H1 (cell line): Measurements from ENCODE around the gene SLC25A11. TPM values are rescaled to one million over a fixed set of nuclear protein-coding genes. Genes with fewer than 3 reads are reported as not detected.

Experiments
- CTCF ChIA-PET: fragments of 300-600 bp; sonication (Branson Sonifier 250); formaldehyde crosslinking; loops from one replicate; lab custom pipeline; 2021; ENCODE audit not compliant: partially characterized antibody; lab: Charles Lee
- POLR2A ChIA-PET: fragments of 300-600 bp; sonication (Branson Sonifier 250); formaldehyde crosslinking; loops from one replicate; lab custom pipeline; 2021; ENCODE audit warnings: inconsistent platforms; ENCODE audit not compliant: partially characterized antibody; lab: Charles Lee
- DNase-seq, 2 experiments: peaks; one replicate each; pipeline versions ENCODE4 v3.0.0 to v3.0.0-alpha.2; 2010 to 2022; ENCODE audit warnings: low spot score in 2 of 2, low read depth in 1 of 2, mixed read lengths in 1 of 2
- FAIRE-seq: peaks from 2 replicates; lab custom pipeline; 2011; peaks lifted over from hg19 to GRCh38; lab: Jason Lieb, UNC
- H2AFZ ChIP-seq: 2 replicates; pipeline ENCODE4 v1.8.1; 2012; ENCODE audit warnings: low read length, inconsistent platforms
- H2AK5ac ChIP-seq: 2 replicates; pipeline ENCODE4 v1.6.1; 2013; ENCODE audit warnings: low read depth, low read length
- H2BK120ac ChIP-seq: replicated peaks from 2 replicates; pipeline ENCODE3; 2013; ENCODE audit warnings: low read depth, low read length, inconsistent platforms
- H2BK12ac ChIP-seq: 2 replicates; pipeline ENCODE4 v1.6.1; 2013; ENCODE audit warnings: low read depth, low read length
- H2BK15ac ChIP-seq: 2 replicates; pipeline ENCODE4 v1.6.1; 2013; ENCODE audit warnings: low read length
- H2BK20ac ChIP-seq: 2 replicates; pipeline ENCODE4 v1.6.1; 2013; ENCODE audit warnings: low read length
- H2BK5ac ChIP-seq: 2 replicates; pipeline ENCODE4 v1.6.1; 2013; ENCODE audit warnings: low read depth, low read length
- H3K14ac ChIP-seq: 2 replicates; pipeline ENCODE4 v1.6.1; 2013; ENCODE audit warnings: inconsistent platforms; ENCODE audit not compliant: insufficient read length
- H3K18ac ChIP-seq: 2 replicates; pipeline ENCODE4 v1.6.1; 2013; ENCODE audit warnings: low read length; ENCODE audit errors: extremely low read depth
- H3K23ac ChIP-seq: 2 replicates; pipeline ENCODE4 v1.6.1; 2013; ENCODE audit warnings: inconsistent platforms; ENCODE audit not compliant: insufficient read length
- H3K23me2 ChIP-seq: 2 replicates; pipeline ENCODE4 v1.6.1; 2013; ENCODE audit warnings: low read depth, low read length
- H3K27ac ChIP-seq: 2 replicates; pipeline ENCODE4 v1.6.1; 2011; ENCODE audit warnings: low read depth, low read length, inconsistent platforms
- H3K27me3 ChIP-seq, 4 experiments: replicated peaks in 1 of 4; 1 replicate in 1 of 4; 2 replicates in 3 of 4; pipeline versions ENCODE4 v1.6.1 to v1.8.1; 2011 to 2013; ENCODE audit warnings: low read length in 3 of 4, mild to moderate bottlenecking in 3 of 4, inconsistent platforms in 2 of 4, mixed read lengths in 2 of 4, moderate library complexity in 1 of 4; ENCODE audit not compliant: control insufficient read depth in 3 of 4, insufficient read depth in 3 of 4; ENCODE audit errors: extremely low read depth in 1 of 4
- H3K36me3 ChIP-seq, 4 experiments: 2 replicates each; pipeline versions ENCODE4 v1.6.1 to v1.8.1; 2011 to 2013; ENCODE audit warnings: mild to moderate bottlenecking in 4 of 4, low read length in 3 of 4, moderate library complexity in 2 of 4, control low read depth in 1 of 4, inconsistent platforms in 1 of 4; ENCODE audit not compliant: insufficient read depth in 4 of 4, control insufficient read depth in 2 of 4
- H3K4ac ChIP-seq: replicated peaks from 2 replicates; pipeline ENCODE3; 2013; ENCODE audit warnings: low read length, low read depth, mixed read lengths, inconsistent platforms; ENCODE audit not compliant: insufficient read length
- H3K4me1 ChIP-seq, 4 experiments: replicated peaks in 1 of 4; 1 replicate in 1 of 4; 2 replicates in 3 of 4; pipeline versions ENCODE4 v1.6.1 to v1.8.1; 2011 to 2013; ENCODE audit warnings: low read length in 3 of 4, inconsistent platforms in 2 of 4, mixed read lengths in 1 of 4; ENCODE audit not compliant: insufficient read depth in 4 of 4, control insufficient read depth in 3 of 4
- H3K4me2 ChIP-seq, 2 experiments: 2 replicates each; pipeline versions ENCODE4 v1.6.1 to v1.8.1; 2011 to 2013; ENCODE audit warnings: low read depth in 2 of 2, low read length in 2 of 2, control low read depth in 1 of 2, inconsistent platforms in 1 of 2, mild to moderate bottlenecking in 1 of 2; ENCODE audit not compliant: insufficient read depth in 1 of 2
- H3K4me3 ChIP-seq, 4 experiments: fragments of 200-600, 300-600 bp in 1 of 4; sonication (generic), shearing (Covaris generic), sonication (Bioruptor Twin) in 1 of 4; 2 replicates each; pipeline versions ENCODE4 v1.5.1 to v1.8.1; 2011 to 2016; ENCODE audit warnings: low read length in 4 of 4, low read depth in 3 of 4, control low read depth in 2 of 4, inconsistent platforms in 2 of 4, mild to moderate bottlenecking in 2 of 4, mixed read lengths in 1 of 4, moderate library complexity in 1 of 4; ENCODE audit not compliant: insufficient read depth in 2 of 4; ENCODE audit errors: extremely low read depth in 1 of 4
- H3K56ac ChIP-seq: replicated peaks from 2 replicates; pipeline ENCODE3; 2013; ENCODE audit warnings: low read depth, mild to moderate bottlenecking, mixed read lengths, low read length, inconsistent platforms; ENCODE audit not compliant: insufficient read length
- H3K79me1 ChIP-seq: 2 replicates; pipeline ENCODE4 v1.6.1; 2013; ENCODE audit warnings: low read depth, low read length, control low read depth
- H3K79me2 ChIP-seq, 2 experiments: 2 replicates each; pipeline versions ENCODE4 v1.6.1 to v1.8.1; 2012 to 2013; ENCODE audit warnings: low read length in 2 of 2, mild to moderate bottlenecking in 2 of 2, inconsistent platforms in 1 of 2; ENCODE audit not compliant: insufficient read depth in 2 of 2, control insufficient read depth in 1 of 2
- H3K9ac ChIP-seq, 4 experiments: replicated peaks in 1 of 4; 1 replicate in 1 of 4; 2 replicates in 3 of 4; pipeline versions ENCODE4 v1.6.1 to v1.8.1; 2011 to 2013; ENCODE audit warnings: low read depth in 3 of 4, low read length in 3 of 4, control low read depth in 2 of 4, mild to moderate bottlenecking in 2 of 4, moderate library complexity in 2 of 4, inconsistent platforms in 1 of 4; ENCODE audit errors: extremely low read depth in 1 of 4
- H3K9me3 ChIP-seq, 2 experiments: 2 replicates each; pipeline versions ENCODE4 v1.6.1 to v1.8.1; 2012 to 2013; ENCODE audit warnings: mild to moderate bottlenecking in 2 of 2, moderate library complexity in 2 of 2, control low read depth in 1 of 2, inconsistent platforms in 1 of 2, low read depth in 1 of 2, low read length in 1 of 2, mixed read lengths in 1 of 2; ENCODE audit not compliant: insufficient read depth in 2 of 2
- H4K20me1 ChIP-seq, 2 experiments: replicated peaks in 1 of 2; 2 replicates each; pipeline versions ENCODE3 to v1.8.1; 2011 to 2013; ENCODE audit warnings: inconsistent platforms in 2 of 2, low read length in 2 of 2, mild to moderate bottlenecking in 1 of 2; ENCODE audit not compliant: insufficient read depth in 2 of 2, control insufficient read depth in 1 of 2
- H4K5ac ChIP-seq: 2 replicates; pipeline ENCODE4 v1.6.1; 2013; ENCODE audit warnings: low read length, low read depth, mixed read lengths, inconsistent platforms; ENCODE audit not compliant: insufficient read length
- H4K8ac ChIP-seq: 2 replicates; pipeline ENCODE4 v1.8.0; 2013; ENCODE audit warnings: mild to moderate bottlenecking, moderate library complexity, low read length, inconsistent platforms; ENCODE audit not compliant: insufficient read depth; ENCODE audit errors: extremely low read depth
- H4K91ac ChIP-seq: replicated peaks from 2 replicates; pipeline ENCODE3; 2013; ENCODE audit warnings: low read length, mixed read lengths, inconsistent platforms; ENCODE audit not compliant: insufficient read length
- BACH1 ChIP-seq: IDR thresholded peaks from 2 replicates; pipeline ENCODE4 v1.6.1; 2012; ENCODE audit warnings: low read length, improper control_type of control experiment
- CHD1 ChIP-seq: IDR thresholded peaks from 2 replicates; pipeline ENCODE4 v1.6.1; 2012; ENCODE audit warnings: low read depth, low read length, improper control_type of control experiment
- JUN ChIP-seq: IDR thresholded peaks from 2 replicates; pipeline ENCODE4 v1.6.1; 2011; ENCODE audit warnings: low read depth, mild to moderate bottlenecking, improper control_type of control experiment, low read length
- KDM4A ChIP-seq: IDR thresholded peaks from one replicate; pipeline ENCODE4 v1.7.1; 2012; ENCODE audit warnings: low read depth, mild to moderate bottlenecking, moderate library complexity, low read length, inconsistent platforms; ENCODE audit not compliant: severe bottlenecking
- POLR2A ChIP-seq, 2 experiments: IDR thresholded peaks; 1 replicate in 1 of 2; 2 replicates in 1 of 2; pipeline ENCODE4 v1.6.1; 2011; ENCODE audit warnings: low read depth in 2 of 2, low read length in 2 of 2, mild to moderate bottlenecking in 2 of 2; ENCODE audit errors: control extremely low read depth in 1 of 2
- RAD21 ChIP-seq, 2 experiments: IDR thresholded peaks in 1 of 2; conservative IDR thresholded peaks in 1 of 2; 2 replicates each; pipeline ENCODE4 v1.6.1; 2011; ENCODE audit warnings: low read depth in 2 of 2, low read length in 2 of 2, improper control_type of control experiment in 1 of 2, inconsistent platforms in 1 of 2, mild to moderate bottlenecking in 1 of 2, moderate library complexity in 1 of 2
- RBBP5 ChIP-seq: IDR thresholded peaks from 2 replicates; pipeline ENCODE4 v1.7.1; 2012; ENCODE audit warnings: low read depth, mild to moderate bottlenecking, inconsistent platforms, low read length, moderate library complexity, borderline replicate concordance
- SAP30 ChIP-seq: fragments of 300-600 bp; sonication (generic); IDR thresholded peaks from 2 replicates; pipeline ENCODE4 v1.7.1; 2012; ENCODE audit warnings: low read length, moderate library complexity, mild to moderate bottlenecking, inconsistent platforms; ENCODE audit not compliant: insufficient read depth, insufficient replicate concordance
- SIX5 ChIP-seq: IDR thresholded peaks from 2 replicates; pipeline ENCODE4 v1.6.1; 2011; ENCODE audit warnings: mild to moderate bottlenecking, low read depth, low read length
- SP1 ChIP-seq: IDR thresholded peaks from 2 replicates; pipeline ENCODE4 v1.6.1; 2011; ENCODE audit warnings: low read depth, low read length
- SRF ChIP-seq: IDR thresholded peaks from 2 replicates; pipeline ENCODE4 v1.6.1; 2011; ENCODE audit warnings: mild to moderate bottlenecking, low read depth, low read length, moderate library complexity
- TBP ChIP-seq: IDR thresholded peaks from 2 replicates; pipeline ENCODE4 v1.6.1; 2011; ENCODE audit warnings: low read depth, low read length, improper control_type of control experiment
- TEAD4 ChIP-seq: IDR thresholded peaks from 2 replicates; pipeline ENCODE4 v1.6.1; 2012; ENCODE audit warnings: low read depth, low read length, inconsistent platforms, mixed read lengths
- WGBS, 2 experiments: shearing (Covaris generic) in 1 of 2; methylation state at CpG; one replicate each; pipeline versions ENCODE4 v1.1.6 to v1.1.7; 2013 to 2015; ENCODE audit warnings: low lambda C conversion rate in 2 of 2, mixed read lengths in 2 of 2, inconsistent platforms in 1 of 2, low coverage in 1 of 2, missing lambda C conversion rate in 1 of 2; ENCODE audit not compliant: insufficient replicate concordance in 2 of 2, insufficient coverage in 1 of 2, insufficient read length in 1 of 2; ENCODE audit errors: extremely low coverage in 1 of 2, missing lambda C conversion rate in 1 of 2; 5-methylcytosine and 5-hydroxymethylcytosine counted together
- polyA plus RNA-seq, 7 experiments: library from polyadenylated mRNA; depleted of rRNA in 3 of 7; stranded (reverse) in 5 of 7; unstranded in 2 of 7; fragments of >200 nt in 5 of 7; fragments of 200-250 nt in 2 of 7; gene quantifications; 1 replicate in 5 of 7; 2 replicates in 1 of 7; 4 replicates in 1 of 7; pipeline versions ENCODE4 v1.2.1 to v1.2.3, GENCODE V29; 2011 to 2013; ENCODE audit warnings: missing spikeins in 2 of 7, mixed read lengths in 2 of 7
- total RNA-seq: library from RNA; stranded (reverse); fragmentation: NEBNext Ultra II Directional; extraction: Animal tissue kit (Norgen Biotek cat#: 25700); gene quantifications from 2 replicates; pipeline ENCODE4 v1.2.1, GENCODE V29; 2021

Gene SLC25A11
- total and polyA plus RNA-seq, 2 of the 8 experiments (the other 6 are each of a cell fraction or from before 2014, with no cell fraction given), result 55.9 to 97.0 TPM

DNA sequence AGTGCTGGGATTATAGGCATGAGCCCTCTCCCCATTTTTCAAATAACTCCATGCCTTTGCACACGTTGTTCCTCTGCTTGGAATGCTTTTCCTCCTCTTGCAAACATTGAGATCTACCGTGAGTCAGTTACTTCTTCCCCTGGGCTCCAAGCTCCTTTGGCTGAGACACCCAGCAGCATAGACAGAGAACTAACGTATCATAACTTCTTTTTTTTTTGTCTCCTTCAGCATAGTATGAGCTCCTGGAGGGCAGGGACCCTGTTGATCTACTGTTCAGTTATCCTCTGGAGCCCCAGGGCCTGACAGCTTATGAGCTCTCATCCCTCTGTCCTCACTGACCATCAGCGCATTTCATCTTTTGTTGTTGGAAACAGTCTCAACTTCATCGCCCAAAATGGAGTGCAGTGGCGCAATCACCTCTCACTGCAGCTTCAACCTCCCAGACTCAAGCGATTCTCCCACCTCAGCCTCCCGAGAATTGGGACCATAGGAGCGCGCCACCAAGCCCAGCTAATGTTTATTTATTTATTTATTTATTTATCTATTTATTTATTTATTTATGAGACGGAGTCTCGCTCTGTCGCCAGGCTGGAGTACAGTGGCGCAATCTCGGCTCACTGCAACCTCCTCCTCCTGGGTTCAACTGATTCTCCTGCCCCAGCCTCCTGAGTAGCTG lies 25.6 kb upstream of the SLC25A11 start:
- H3K4me1 ChIP-seq, result peaks cover 5 to 18% (median 9%) of the 10 kb centered on the region in 4 experiments
- no peak overlapping the region for H3K4ac ChIP-seq
- peaks cover 3% of the 10 kb centered on the region; the same call in 1 of the 2 replicates for H3K79me1 ChIP-seq
- FAIRE-seq (no peak), DNase-seq (no peak)
- CTCF ChIA-PET, result interaction anchor here (0.8 to 7.3 kb wide), 7 partner anchors 9 to 70 kb away, joined by 3 to 41 read pairs (median 5); no protein-coding TSS in a partner anchor
- H2AK5ac ChIP-seq, result no peak overlapping the region; the same call in 1 of the 2 replicates
- no peak overlapping the region for H2BK120ac ChIP-seq
- peaks cover 0 to 16% of the 10 kb centered on the region in 2 experiments; a peak in 2 of 4 replicates for H3K79me2 ChIP-seq
- H2BK12ac ChIP-seq, result no peak overlapping the region
- H4K8ac ChIP-seq, result no peak overlapping the region
- no peak overlapping the region for H3K4me3 ChIP-seq
- H3K9me3 ChIP-seq, result no peaks in the 10 kb centered on the region
- H2BK20ac ChIP-seq, result no peak overlapping the region
- POLR2A ChIA-PET, result interaction anchor here (1.0 to 32.4 kb wide), 8 partner anchors 13 to 65 kb away, joined by 3 to 987 read pairs (median 18); partner anchors contain the start of genes CAMTA2, ENO3, INCA1 and KIF1C
- H2AFZ ChIP-seq, result no peak overlapping the region
- no peak overlapping the region for H4K5ac ChIP-seq
- H3K4me2 ChIP-seq, result peak overlapping the region in 1 of 2 experiments; percentile 99; a peak in 1 of 4 replicates
- 94% methylated on average over 14 of the region's 15 CpGs; no CpG with 5 or more reads in 1 of the 2 experiments for WGBS, 2 experiments
- no peak overlapping the region for H3K9ac ChIP-seq
- H2BK15ac ChIP-seq, result no peak overlapping the region
- H3K23ac ChIP-seq, result no peak overlapping the region
- H3K27me3 ChIP-seq, result no peaks in the 10 kb centered on the region
- no peak overlapping the region for H3K27ac ChIP-seq
- no peak overlapping the region for H4K91ac ChIP-seq
- 0 out of 2 replicates have a peak overlapping the region, but pooled peaks have one; percentile 44 for H2BK5ac ChIP-seq
- H3K18ac ChIP-seq, result no peak overlapping the region
- H3K56ac ChIP-seq, result no peak overlapping the region
- H4K20me1 ChIP-seq, result peaks cover 0 to 7% of the 10 kb centered on the region in 2 experiments
- no peak overlapping the region for H3K14ac ChIP-seq
- H3K23me2 ChIP-seq, result peaks cover 19% of the 10 kb centered on the region; the same call in 1 of the 2 replicates
- H3K36me3 ChIP-seq, result peaks cover 0 to 8% (median 0%) of the 10 kb centered on the region in 4 experiments; a peak in 2 of 8 replicates
- no peak for TF ChIP-seq SP1
- no peak for TF ChIP-seq SIX5
- no peak for TF ChIP-seq BACH1
- no peak for TF ChIP-seq JUN
- TF ChIP-seq RAD21 (IDR thresholded peaks at IDR 0.05 in 1 of 2, conservative IDR thresholded peaks at IDR 0.05 in 1 of 2; ENCODE audit: low read depth in 2 of 2, low read length in 2 of 2), result no peak
- TF ChIP-seq SAP30, result no peak
- no peak for TF ChIP-seq POLR2A (IDR thresholded peaks at IDR 0.05; ENCODE audit: control extremely low read depth in 1 of 2, low read depth in 2 of 2, low read length in 2 of 2)
- TF ChIP-seq TEAD4, result no peak
- TF ChIP-seq RBBP5, result no peak
- no peak for TF ChIP-seq KDM4A
- TF ChIP-seq CHD1, result no peak
- no peak for TF ChIP-seq TBP
- TF ChIP-seq SRF, result no peak
